ENCODE results near the gene HSD3B2. TPM values are rescaled to one million over a fixed set of nuclear protein-coding genes. Genes with fewer than 3 reads are reported as not detected.

HSD3B2 gene
- total and polyA plus RNA-seq, 2 of the 13 experiments (the other 11 are each of a cell fraction or from before 2014, with no cell fraction given): 0.20 TPM; not detected in 1

DNA sequence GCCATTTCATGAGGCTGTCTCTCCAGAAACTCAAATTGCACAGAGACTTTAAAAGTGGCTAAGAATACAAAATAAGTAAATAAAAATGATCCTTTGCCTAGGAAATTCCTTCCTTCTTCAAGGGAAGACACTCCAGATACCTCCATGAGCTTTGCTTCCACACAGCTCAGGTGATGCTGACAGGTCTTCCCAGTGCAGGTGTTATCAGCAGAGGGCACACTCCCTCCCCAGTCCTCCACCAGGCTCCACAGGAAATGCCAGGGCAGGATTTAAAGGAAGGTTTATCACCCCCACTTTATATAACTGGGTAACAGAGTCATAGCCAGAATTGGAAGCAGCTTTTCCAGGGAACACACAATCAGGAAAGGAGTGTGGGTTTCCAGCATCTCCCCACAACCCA is 5.7 kb downstream of the HSD3B2 start:
- Histone ChIP-seq H2AFZ (ENCODE audit: low read length) (no peak overlapping the region), H4K20me1 (ENCODE audit: insufficient read depth, low read length) (no peaks in the 10 kb centered on the region), H3K79me2 (ENCODE audit: insufficient read depth, low read length) (no peaks in the 10 kb centered on the region), H3K9ac (ENCODE audit: insufficient read depth, low read depth, low read length) (no peak overlapping the region), H3K4me2 (ENCODE audit: low read depth, low read length) (no peak overlapping the region), H3K4me1 (ENCODE audit: insufficient read depth, low read length) (no peaks in the 10 kb centered on the region), H3K9me3 (ENCODE audit: low read length) (no peaks in the 10 kb centered on the region), H3K36me3 (replicated peaks in 1 of 2; ENCODE audit: control insufficient read depth in 1 of 2, insufficient read depth in 2 of 2, low read length in 2 of 2) (no peaks in the 10 kb centered on the region), H3K27me3 (ENCODE audit: control insufficient read depth in 1 of 2, insufficient read depth in 2 of 2, low read length in 2 of 2) (no peaks in the 10 kb centered on the region), H3K27ac (ENCODE audit: extremely low read length, insufficient read depth, low read length) (no peak overlapping the region), H3K4me3 (replicated peaks in 1 of 3; ENCODE audit: insufficient read depth in 1 of 3, low read depth in 2 of 3, low read length in 3 of 3) (no peak overlapping the region)
- DNase-seq (ENCODE audit: low spot score) (no peak), FAIRE-seq (no peak), ATAC-seq (no peak)
- intact Hi-C loops (cut with micrococcal nuclease; ENCODE audit: unreplicated experiment) (no loop called here), in situ Hi-C loops (cut with HindIII; ENCODE audit: extremely low pct_ligation_motif_present, low pct_unique_long_range_greater_than_20kb) (no loop called here)
- TF ChIP-seq, protein P1, sequence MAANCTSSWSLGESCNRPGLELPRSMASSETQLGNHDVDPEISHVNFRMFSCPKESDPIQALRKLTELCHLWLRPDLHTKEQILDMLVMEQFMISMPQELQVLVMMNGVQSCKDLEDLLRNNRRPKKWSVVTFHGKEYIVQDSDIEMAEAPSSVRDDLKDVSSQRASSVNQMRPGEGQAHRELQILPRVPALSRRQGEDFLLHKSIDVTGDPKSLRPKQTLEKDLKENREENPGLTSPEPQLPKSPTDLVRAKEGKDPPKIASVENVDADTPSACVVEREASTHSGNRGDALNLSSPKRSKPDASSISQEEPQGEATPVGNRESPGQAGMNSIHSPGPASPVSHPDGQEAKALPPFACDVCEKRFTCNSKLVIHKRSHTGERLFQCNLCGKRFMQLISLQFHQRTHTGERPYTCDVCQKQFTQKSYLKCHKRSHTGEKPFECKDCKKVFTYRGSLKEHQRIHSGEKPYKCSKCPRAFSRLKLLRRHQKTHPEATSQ (CRISPR knock-in tag; IDR thresholded peaks at IDR 0.05; ENCODE audit: borderline replicate concordance): no peak
- TF ChIP-seq ZSCAN25 (CRISPR knock-in tag; IDR thresholded peaks at IDR 0.05) (no peak), ESRRA (CRISPR knock-in tag; IDR thresholded peaks at IDR 0.05; ENCODE audit: low read depth) (no peak)
- POLR2A ChIA-PET: no interaction called here
- BruUV-seq (replicated peaks): no TSS peak
- CTCF ChIA-PET (ENCODE audit: low intra/inter-chr PET ratio, low total read pairs): no interaction called here

DNA sequence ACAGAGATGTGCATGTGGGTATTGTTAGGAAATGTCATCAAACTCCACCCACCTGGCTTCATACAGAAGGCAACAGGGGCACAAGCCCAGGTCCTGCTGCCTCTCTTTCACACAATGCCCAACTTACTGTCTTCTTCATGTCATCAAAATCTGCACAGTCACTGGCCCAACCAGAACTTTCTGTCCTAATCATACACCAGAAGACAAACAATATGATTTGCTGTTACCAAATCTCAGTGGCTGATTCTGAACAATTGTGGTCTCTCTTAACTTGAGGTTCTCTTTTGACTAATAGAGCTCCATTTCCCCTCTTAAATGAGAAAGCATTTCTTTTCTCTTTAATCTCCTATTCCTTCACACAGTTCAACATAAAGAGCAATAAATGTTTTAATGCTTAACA is 7.7 kb downstream of the HSD3B2 start:
- BruUV-seq (replicated peaks): no TSS peak
- H3K27ac ChIP-seq (ENCODE audit: extremely low read length, insufficient read depth, low read length): no peak overlapping the region
- H4K20me1 ChIP-seq (ENCODE audit: insufficient read depth, low read length): no peaks in the 10 kb centered on the region
- H3K4me1 ChIP-seq (ENCODE audit: insufficient read depth, low read length): no peaks in the 10 kb centered on the region
- in situ Hi-C loops (cut with HindIII; ENCODE audit: extremely low pct_ligation_motif_present, low pct_unique_long_range_greater_than_20kb): no loop called here
- no peak overlapping the region for H2AFZ ChIP-seq (ENCODE audit: low read length)
- H3K36me3 ChIP-seq (replicated peaks in 1 of 2; ENCODE audit: control insufficient read depth in 1 of 2, insufficient read depth in 2 of 2, low read length in 2 of 2): no peaks in the 10 kb centered on the region
- H3K79me2 ChIP-seq (ENCODE audit: insufficient read depth, low read length): no peaks in the 10 kb centered on the region
- DNase-seq (ENCODE audit: low spot score): no peak
- ChIA-PET CTCF (ENCODE audit: low intra/inter-chr PET ratio, low total read pairs) (no interaction called here), POLR2A (no interaction called here)
- no peaks in the 10 kb centered on the region for H3K9me3 ChIP-seq (ENCODE audit: low read length)
- H3K4me2 ChIP-seq (ENCODE audit: low read depth, low read length): no peak overlapping the region
- TF ChIP-seq ZNF335 (CRISPR knock-in tag; IDR thresholded peaks at IDR 0.05): no peak
- TF ChIP-seq ZNF546 (CRISPR knock-in tag; conservative IDR thresholded peaks at IDR 0.05): no peak
- TF ChIP-seq HHEX (CRISPR knock-in tag; IDR thresholded peaks at IDR 0.05): no peak
- TF ChIP-seq, protein P2, sequence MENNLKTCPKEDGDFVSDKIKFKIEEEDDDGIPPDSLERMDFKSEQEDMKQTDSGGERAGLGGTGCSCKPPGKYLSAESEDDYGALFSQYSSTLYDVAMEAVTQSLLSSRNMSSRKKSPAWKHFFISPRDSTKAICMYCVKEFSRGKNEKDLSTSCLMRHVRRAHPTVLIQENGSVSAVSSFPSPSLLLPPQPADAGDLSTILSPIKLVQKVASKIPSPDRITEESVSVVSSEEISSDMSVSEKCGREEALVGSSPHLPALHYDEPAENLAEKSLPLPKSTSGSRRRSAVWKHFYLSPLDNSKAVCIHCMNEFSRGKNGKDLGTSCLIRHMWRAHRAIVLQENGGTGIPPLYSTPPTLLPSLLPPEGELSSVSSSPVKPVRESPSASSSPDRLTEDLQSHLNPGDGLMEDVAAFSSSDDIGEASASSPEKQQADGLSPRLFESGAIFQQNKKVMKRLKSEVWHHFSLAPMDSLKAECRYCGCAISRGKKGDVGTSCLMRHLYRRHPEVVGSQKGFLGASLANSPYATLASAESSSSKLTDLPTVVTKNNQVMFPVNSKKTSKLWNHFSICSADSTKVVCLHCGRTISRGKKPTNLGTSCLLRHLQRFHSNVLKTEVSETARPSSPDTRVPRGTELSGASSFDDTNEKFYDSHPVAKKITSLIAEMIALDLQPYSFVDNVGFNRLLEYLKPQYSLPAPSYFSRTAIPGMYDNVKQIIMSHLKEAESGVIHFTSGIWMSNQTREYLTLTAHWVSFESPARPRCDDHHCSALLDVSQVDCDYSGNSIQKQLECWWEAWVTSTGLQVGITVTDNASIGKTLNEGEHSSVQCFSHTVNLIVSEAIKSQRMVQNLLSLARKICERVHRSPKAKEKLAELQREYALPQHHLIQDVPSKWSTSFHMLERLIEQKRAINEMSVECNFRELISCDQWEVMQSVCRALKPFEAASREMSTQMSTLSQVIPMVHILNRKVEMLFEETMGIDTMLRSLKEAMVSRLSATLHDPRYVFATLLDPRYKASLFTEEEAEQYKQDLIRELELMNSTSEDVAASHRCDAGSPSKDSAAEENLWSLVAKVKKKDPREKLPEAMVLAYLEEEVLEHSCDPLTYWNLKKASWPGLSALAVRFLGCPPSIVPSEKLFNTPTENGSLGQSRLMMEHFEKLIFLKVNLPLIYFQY (CRISPR knock-in tag; IDR thresholded peaks at IDR 0.05; ENCODE audit: borderline replicate concordance): no peak
- no peak for TF ChIP-seq MYC (CRISPR knock-in tag; IDR thresholded peaks at IDR 0.05; ENCODE audit: borderline replicate concordance)
- TF ChIP-seq KAT7 (CRISPR knock-in tag; IDR thresholded peaks at IDR 0.05; ENCODE audit: borderline replicate concordance): no peak
- TF ChIP-seq NFYC (CRISPR knock-in tag; IDR thresholded peaks at IDR 0.05): no peak
- no peak for TF ChIP-seq ARNT (IDR thresholded peaks at IDR 0.05)
- no peak for TF ChIP-seq PCBP2 (optimal IDR thresholded peaks at IDR 0.05; ENCODE audit: low read depth, low read length, poor library complexity, severe bottlenecking)
- H3K4me3 ChIP-seq (replicated peaks in 1 of 3; ENCODE audit: insufficient read depth in 1 of 3, low read depth in 2 of 3, low read length in 3 of 3): no peak overlapping the region
- H3K9ac ChIP-seq (ENCODE audit: insufficient read depth, low read depth, low read length): no peak overlapping the region
- no peak for ATAC-seq
- intact Hi-C loops (cut with micrococcal nuclease; ENCODE audit: unreplicated experiment): no loop called here
- no peaks in the 10 kb centered on the region for H3K27me3 ChIP-seq (ENCODE audit: control insufficient read depth in 1 of 2, insufficient read depth in 2 of 2, low read length in 2 of 2)
- no peak for FAIRE-seq

Measured in HepG2 (cell line).